ENCODE measurements around the gene PPARGC1A.

The PPARGC1A gene

GRCh38 chr4:23811161-23811560 is 78.7 kb downstream of the PPARGC1A start:
- Mint-ChIP-seq H3K27me3 (no peaks in the 10 kb centered on the region), H3K4me3 (no peak overlapping the region), H3K36me3 (no peaks in the 10 kb centered on the region), H3K27ac (no peak overlapping the region), H3K9me3 (ENCODE audit: low read depth) (peaks cover 11% of the 10 kb centered on the region), H3K4me1 (ENCODE audit: low read depth) (no peaks in the 10 kb centered on the region)

GRCh38 chr4:23805450-23805851 is 84.4 kb downstream of the PPARGC1A start:
- Mint-ChIP-seq H3K27me3 (no peaks in the 10 kb centered on the region), H3K27ac (no peak overlapping the region), H3K4me1 (ENCODE audit: low read depth) (no peaks in the 10 kb centered on the region), H3K36me3 (no peaks in the 10 kb centered on the region), H3K4me3 (no peak overlapping the region), H3K9me3 (ENCODE audit: low read depth) (no peaks in the 10 kb centered on the region)

GRCh38 chr4:23789762-23790161 is 100.1 kb downstream of the PPARGC1A start:
- no peaks in the 10 kb centered on the region for H3K27me3 Mint-ChIP-seq
- H3K27ac Mint-ChIP-seq = no peak overlapping the region
- no peaks in the 10 kb centered on the region for H3K4me1 Mint-ChIP-seq (ENCODE audit: low read depth)
- peaks cover 7% of the 10 kb centered on the region for H3K9me3 Mint-ChIP-seq (ENCODE audit: low read depth)
- H3K4me3 Mint-ChIP-seq = no peak overlapping the region
- H3K36me3 Mint-ChIP-seq = no peaks in the 10 kb centered on the region

- Mint-ChIP-seq H3K27ac (no peak overlapping the region), H3K4me3 (no peak overlapping the region), H3K36me3 (no peaks in the 10 kb centered on the region), H3K4me1 (ENCODE audit: low read depth) (no peaks in the 10 kb centered on the region), H3K9me3 (ENCODE audit: low read depth) (peaks cover 12% of the 10 kb centered on the region), H3K27me3 (no peaks in the 10 kb centered on the region)
Measured at GRCh38 chr4:23788460-23788859, 101.4 kb downstream of the PPARGC1A start.

- H3K27me3 Mint-ChIP-seq = no peaks in the 10 kb centered on the region
- peaks cover 14% of the 10 kb centered on the region for H3K9me3 Mint-ChIP-seq (ENCODE audit: low read depth)
- no peaks in the 10 kb centered on the region for H3K36me3 Mint-ChIP-seq
- no peak overlapping the region for H3K4me3 Mint-ChIP-seq
- H3K27ac Mint-ChIP-seq = no peak overlapping the region
- no peaks in the 10 kb centered on the region for H3K4me1 Mint-ChIP-seq (ENCODE audit: low read depth)
Measured at GRCh38 chr4:23788027-23788426, 101.8 kb downstream of the PPARGC1A start.

- Mint-ChIP-seq H3K36me3 (no peaks in the 10 kb centered on the region), H3K27ac (no peak overlapping the region), H3K9me3 (ENCODE audit: low read depth) (peaks cover 20% of the 10 kb centered on the region), H3K4me1 (ENCODE audit: low read depth) (no peaks in the 10 kb centered on the region), H3K4me3 (no peak overlapping the region), H3K27me3 (no peaks in the 10 kb centered on the region)
Measured at GRCh38 chr4:23782778-23783437, 106.9 kb downstream of the PPARGC1A start.

GRCh38 chr4:23779839-23780238 is 110.0 kb downstream of the PPARGC1A start:
- Mint-ChIP-seq H3K4me1 (ENCODE audit: low read depth) (no peaks in the 10 kb centered on the region), H3K4me3 (no peak overlapping the region), H3K27me3 (no peaks in the 10 kb centered on the region), H3K36me3 (no peaks in the 10 kb centered on the region), H3K27ac (no peak overlapping the region), H3K9me3 (ENCODE audit: low read depth) (peaks cover 17% of the 10 kb centered on the region)

- H3K4me3 Mint-ChIP-seq = no peak overlapping the region
- H3K9me3 Mint-ChIP-seq (ENCODE audit: low read depth) = peaks cover 17% of the 10 kb centered on the region
- no peaks in the 10 kb centered on the region for H3K27me3 Mint-ChIP-seq
- H3K27ac Mint-ChIP-seq = no peak overlapping the region
- H3K36me3 Mint-ChIP-seq = no peaks in the 10 kb centered on the region
- H3K4me1 Mint-ChIP-seq (ENCODE audit: low read depth) = no peaks in the 10 kb centered on the region
Measured at GRCh38 chr4:23779422-23779821, 110.4 kb downstream of the PPARGC1A start.

- H3K27ac Mint-ChIP-seq = no peak overlapping the region
- peaks cover 4% of the 10 kb centered on the region for H3K9me3 Mint-ChIP-seq (ENCODE audit: low read depth)
- H3K27me3 Mint-ChIP-seq = no peaks in the 10 kb centered on the region
- no peaks in the 10 kb centered on the region for H3K4me1 Mint-ChIP-seq (ENCODE audit: low read depth)
- H3K36me3 Mint-ChIP-seq = no peaks in the 10 kb centered on the region
- H3K4me3 Mint-ChIP-seq = no peak overlapping the region
Measured at GRCh38 chr4:23775694-23776093, 114.2 kb downstream of the PPARGC1A start.

GRCh38 chr4:23774909-23775308 is 114.9 kb downstream of the PPARGC1A start:
- peaks cover 4% of the 10 kb centered on the region for H3K9me3 Mint-ChIP-seq (ENCODE audit: low read depth)
- no peak overlapping the region for H3K4me3 Mint-ChIP-seq
- no peaks in the 10 kb centered on the region for H3K4me1 Mint-ChIP-seq (ENCODE audit: low read depth)
- H3K36me3 Mint-ChIP-seq = no peaks in the 10 kb centered on the region
- no peaks in the 10 kb centered on the region for H3K27me3 Mint-ChIP-seq
- H3K27ac Mint-ChIP-seq = no peak overlapping the region

GRCh38 chr4:23773884-23774636 is 115.8 kb downstream of the PPARGC1A start:
- H3K27me3 Mint-ChIP-seq = no peaks in the 10 kb centered on the region
- H3K4me3 Mint-ChIP-seq = no peak overlapping the region
- H3K27ac Mint-ChIP-seq = no peak overlapping the region
- no peaks in the 10 kb centered on the region for H3K4me1 Mint-ChIP-seq (ENCODE audit: low read depth)
- peaks cover 4% of the 10 kb centered on the region for H3K9me3 Mint-ChIP-seq (ENCODE audit: low read depth)
- no peaks in the 10 kb centered on the region for H3K36me3 Mint-ChIP-seq

- H3K36me3 Mint-ChIP-seq = no peaks in the 10 kb centered on the region
- no peak overlapping the region for H3K4me3 Mint-ChIP-seq
- H3K4me1 Mint-ChIP-seq (ENCODE audit: low read depth) = no peaks in the 10 kb centered on the region
- H3K27ac Mint-ChIP-seq = no peak overlapping the region
- H3K9me3 Mint-ChIP-seq (ENCODE audit: low read depth) = peaks cover under 1% of the 10 kb centered on the region
- H3K27me3 Mint-ChIP-seq = no peaks in the 10 kb centered on the region
Measured at GRCh38 chr4:23770011-23770410, 119.8 kb downstream of the PPARGC1A start.

- Mint-ChIP-seq H3K4me1 (ENCODE audit: low read depth) (no peaks in the 10 kb centered on the region), H3K36me3 (no peaks in the 10 kb centered on the region), H3K4me3 (no peak overlapping the region), H3K9me3 (ENCODE audit: low read depth) (peaks cover 6% of the 10 kb centered on the region), H3K27me3 (no peaks in the 10 kb centered on the region), H3K27ac (no peak overlapping the region)
Measured at GRCh38 chr4:23769406-23769805, 120.4 kb downstream of the PPARGC1A start.

GRCh38 chr4:23768541-23768940 is 121.3 kb downstream of the PPARGC1A start:
- Mint-ChIP-seq H3K36me3 (no peaks in the 10 kb centered on the region), H3K4me1 (ENCODE audit: low read depth) (no peaks in the 10 kb centered on the region), H3K9me3 (ENCODE audit: low read depth) (peaks cover 6% of the 10 kb centered on the region), H3K27me3 (no peaks in the 10 kb centered on the region), H3K27ac (no peak overlapping the region), H3K4me3 (no peak overlapping the region)

GRCh38 chr4:23766344-23766743 is 123.5 kb downstream of the PPARGC1A start:
- Mint-ChIP-seq H3K36me3 (no peaks in the 10 kb centered on the region), H3K9me3 (ENCODE audit: low read depth) (peaks cover 6% of the 10 kb centered on the region), H3K27ac (no peak overlapping the region), H3K4me3 (no peak overlapping the region), H3K4me1 (ENCODE audit: low read depth) (no peaks in the 10 kb centered on the region), H3K27me3 (no peaks in the 10 kb centered on the region)

GRCh38 chr4:23763559-23763958 is 126.3 kb downstream of the PPARGC1A start:
- H3K36me3 Mint-ChIP-seq = no peaks in the 10 kb centered on the region
- no peak overlapping the region for H3K4me3 Mint-ChIP-seq
- no peaks in the 10 kb centered on the region for H3K4me1 Mint-ChIP-seq (ENCODE audit: low read depth)
- H3K27ac Mint-ChIP-seq = no peak overlapping the region
- H3K9me3 Mint-ChIP-seq (ENCODE audit: low read depth) = peaks cover 6% of the 10 kb centered on the region
- H3K27me3 Mint-ChIP-seq = no peaks in the 10 kb centered on the region

All from activated naive CD8-positive, alpha-beta T cell (primary cell).